HEK293 (cell line): ENCODE measurements around the gene ZIC5.

Experiments used
- SCRT1 ChIP-seq: fragments of 450-650 bp; formaldehyde crosslinking; IDR thresholded peaks from 2 replicates; pipeline ENCODE4 v1.5.1; 2016; ENCODE audit warnings: missing biosample characterization, missing genetic modification characterization, borderline replicate concordance
- TRIM28 ChIP-seq: IDR thresholded peaks from 2 replicates; pipeline ENCODE4 v1.6.1; 2011; ENCODE audit warnings: low read length, control low read depth, borderline replicate concordance
- ZNF280C ChIP-seq: fragments of 450-650 bp; formaldehyde crosslinking; IDR thresholded peaks from 2 replicates; pipeline ENCODE4 v1.5.1; 2016; ENCODE audit warnings: missing biosample characterization, missing genetic modification characterization
- ZNF280D ChIP-seq: fragments of 450-650 bp; formaldehyde crosslinking; IDR thresholded peaks from 2 replicates; pipeline ENCODE4 v1.5.1; 2016; ENCODE audit warnings: missing biosample characterization, missing genetic modification characterization
- ZNF529 ChIP-seq: fragments of 450-650 bp; formaldehyde crosslinking; IDR thresholded peaks from 2 replicates; pipeline ENCODE4 v1.5.1; 2017; ENCODE audit warnings: missing genetic modification characterization, missing biosample characterization; ENCODE audit not compliant: insufficient replicate concordance
- ZNF585B ChIP-seq: fragments of 450-650 bp; formaldehyde crosslinking; IDR thresholded peaks from 2 replicates; pipeline ENCODE4 v1.5.1; 2016; ENCODE audit warnings: missing biosample characterization, missing genetic modification characterization
- ZNF600 ChIP-seq: fragments of 450-650 bp; formaldehyde crosslinking; IDR thresholded peaks from 2 replicates; pipeline ENCODE4 v1.5.1; 2016; ENCODE audit warnings: missing biosample characterization, missing genetic modification characterization
- ZNF747 ChIP-seq: fragments of 450-650 bp; formaldehyde crosslinking; IDR thresholded peaks from 2 replicates; pipeline ENCODE4 v1.5.1; 2016; ENCODE audit warnings: missing biosample characterization, missing genetic modification characterization

ZIC5 gene

GRCh38 chr13:99913167-99913566 is 58.4 kb downstream of the ZIC5 start (continued):
- TF ChIP-seq ZNF280C (no peak), ZNF280D (tag by site-specific recombination) (no peak), ZNF529 (tag by site-specific recombination) (no peak), ZNF747 (tag by site-specific recombination) (no peak), TRIM28 (no peak), ZNF585B (tag by site-specific recombination) (no peak), SCRT1 (tag by site-specific recombination) (no peak), ZNF600 (tag by site-specific recombination) (no peak)
